Measurements from ENCODE around the gene ACTR2. TPM values are rescaled to one million over a fixed set of nuclear protein-coding genes. Genes with fewer than 3 reads are reported as not detected.
"Not testable (repeated sequence)": the region's sequence is repeated elsewhere in the genome, so short reads cannot be mapped to it uniquely, and the experiment has no call there.

Gene ACTR2
- 188 and 193 TPM in 2 replicates for total RNA-seq
- long read RNA-seq, transcript ACTR2-201 (9 exons, 3,861 nt), result major isoform, 227 of 284 reads
- long read RNA-seq, partial matches to known transcripts, result 47 of 284 reads
- long read RNA-seq, other reads (novel, unspliced or antisense), result 10 of 284 reads

DNA sequence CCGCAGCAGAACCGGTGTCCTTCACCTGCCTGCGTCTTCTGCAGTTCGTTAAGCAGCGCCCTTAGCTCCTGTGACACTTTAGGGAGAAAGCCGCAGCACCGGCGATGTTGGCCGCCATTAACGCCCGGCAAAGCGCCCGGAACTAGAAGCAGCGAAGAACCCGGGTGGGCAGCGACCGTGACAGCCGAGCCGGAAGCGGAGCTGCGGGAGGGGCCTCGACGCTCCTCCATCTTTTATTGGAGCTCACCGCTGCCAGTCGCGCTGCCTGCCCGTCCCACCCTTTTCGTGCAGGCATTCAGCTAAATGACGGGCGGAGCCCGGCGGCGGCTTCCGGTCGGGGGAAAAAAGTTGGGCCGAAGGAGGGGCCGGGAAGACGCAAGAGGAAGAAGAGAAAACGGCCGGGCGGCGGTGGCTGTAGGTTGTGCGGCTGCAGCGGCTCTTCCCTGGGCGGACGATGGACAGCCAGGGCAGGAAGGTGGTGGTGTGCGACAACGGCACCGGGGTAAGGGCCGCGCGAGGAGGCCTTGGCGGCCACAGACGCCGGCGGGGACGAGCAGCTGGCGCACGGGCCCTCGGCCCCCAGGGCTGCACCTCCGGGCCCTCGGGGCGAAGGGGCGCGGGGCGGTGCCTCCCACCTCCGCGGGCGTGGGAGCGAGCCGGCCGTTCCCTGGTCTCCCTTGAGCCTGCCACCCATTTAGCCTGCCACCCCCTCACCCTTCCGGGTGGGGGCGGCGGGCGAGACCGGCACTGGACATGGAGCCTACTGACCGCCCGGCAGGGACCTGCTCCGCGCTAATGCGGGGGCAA is at the start of gene ACTR2:
Gene ACTR2, plus strand, starts transcription at position 376 of the 807 bp plus-strand sequence. Its CDS starts 79 bp downstream, at position 455.
- Mint-ChIP-seq H3K9me3 (ENCODE audit: low read depth) (no peaks in the 10 kb centered on the region), H3K36me3 (ENCODE audit: insufficient read depth) (no peaks in the 10 kb centered on the region)

DNA sequence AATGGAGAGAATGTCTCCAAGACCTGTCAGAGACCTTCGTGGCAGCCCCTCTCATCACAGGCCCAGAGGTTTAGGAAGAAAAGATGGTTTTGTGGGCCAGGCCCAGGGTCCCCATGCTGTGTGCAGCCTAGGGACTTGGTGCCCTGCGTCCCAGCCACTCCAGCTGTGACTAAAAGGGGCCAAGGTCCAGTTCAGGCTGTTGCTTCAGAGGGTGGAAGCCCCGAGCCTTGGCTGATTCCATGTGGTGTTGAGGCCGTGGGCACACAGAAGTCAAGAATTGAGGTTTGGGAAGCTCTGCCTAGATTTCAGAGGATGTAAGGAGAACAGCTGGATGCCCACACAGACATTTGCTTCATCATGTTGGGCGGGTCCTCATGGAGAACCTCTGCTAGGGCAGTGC is 45.1 kb upstream of the ACTR2 start:
- H3K27me3 Mint-ChIP-seq, result no peaks in the 10 kb centered on the region
- H3K4me1 Mint-ChIP-seq (ENCODE audit: low read depth), result peaks cover 8% of the 10 kb centered on the region
- no peak overlapping the region for H3K27ac Mint-ChIP-seq
- no peaks in the 10 kb centered on the region for H3K36me3 Mint-ChIP-seq (ENCODE audit: insufficient read depth)
- TF ChIP-seq, protein P1, sequence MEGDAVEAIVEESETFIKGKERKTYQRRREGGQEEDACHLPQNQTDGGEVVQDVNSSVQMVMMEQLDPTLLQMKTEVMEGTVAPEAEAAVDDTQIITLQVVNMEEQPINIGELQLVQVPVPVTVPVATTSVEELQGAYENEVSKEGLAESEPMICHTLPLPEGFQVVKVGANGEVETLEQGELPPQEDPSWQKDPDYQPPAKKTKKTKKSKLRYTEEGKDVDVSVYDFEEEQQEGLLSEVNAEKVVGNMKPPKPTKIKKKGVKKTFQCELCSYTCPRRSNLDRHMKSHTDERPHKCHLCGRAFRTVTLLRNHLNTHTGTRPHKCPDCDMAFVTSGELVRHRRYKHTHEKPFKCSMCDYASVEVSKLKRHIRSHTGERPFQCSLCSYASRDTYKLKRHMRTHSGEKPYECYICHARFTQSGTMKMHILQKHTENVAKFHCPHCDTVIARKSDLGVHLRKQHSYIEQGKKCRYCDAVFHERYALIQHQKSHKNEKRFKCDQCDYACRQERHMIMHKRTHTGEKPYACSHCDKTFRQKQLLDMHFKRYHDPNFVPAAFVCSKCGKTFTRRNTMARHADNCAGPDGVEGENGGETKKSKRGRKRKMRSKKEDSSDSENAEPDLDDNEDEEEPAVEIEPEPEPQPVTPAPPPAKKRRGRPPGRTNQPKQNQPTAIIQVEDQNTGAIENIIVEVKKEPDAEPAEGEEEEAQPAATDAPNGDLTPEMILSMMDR (IDR thresholded peaks at IDR 0.05; ENCODE audit: unreplicated experiment), result no peak
- peaks cover 7% of the 10 kb centered on the region for H3K9me3 Mint-ChIP-seq (ENCODE audit: low read depth)
- H3K4me3 Mint-ChIP-seq (ENCODE audit: low read depth), result no peak overlapping the region
- DNase-seq (ENCODE audit: low spot score, unreplicated experiment), result no peak

More for the DNA sequence above, at the start of gene ACTR2:
- peak; percentile 89 for DNase-seq (ENCODE audit: low spot score, unreplicated experiment)
- peaks cover 14% of the 10 kb centered on the region for H3K4me1 Mint-ChIP-seq (ENCODE audit: low read depth)
- TF ChIP-seq, protein P1 (IDR thresholded peaks at IDR 0.05; ENCODE audit: unreplicated experiment), result no peak
- peak within 1 kb of the TSS; percentile 98 for H3K27ac Mint-ChIP-seq
- H3K4me3 Mint-ChIP-seq (ENCODE audit: low read depth), result peak within 1 kb of the TSS; percentile 92
- H3K27me3 Mint-ChIP-seq, result no peaks in the 10 kb centered on the region

DNA sequence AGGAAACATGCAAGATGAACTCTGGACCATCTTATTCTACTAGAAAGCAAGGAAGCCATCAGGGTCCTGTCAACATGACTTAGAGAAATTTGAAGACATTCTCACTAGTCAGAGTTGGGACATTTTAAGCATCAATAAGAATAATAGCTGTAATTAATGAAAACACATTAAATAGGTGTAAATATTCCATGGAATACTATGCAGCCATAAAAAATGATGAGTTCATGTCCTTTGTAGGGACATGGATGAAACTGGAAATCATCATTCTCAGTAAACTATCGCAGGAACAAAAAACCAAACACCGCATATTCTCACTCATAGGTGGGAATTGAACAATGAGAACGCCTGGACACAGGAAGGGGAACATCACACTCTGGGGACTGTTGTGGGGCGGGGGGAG is 44.2 kb upstream of the ACTR2 start:
- not testable (repeated sequence) for H3K4me1 Mint-ChIP-seq (ENCODE audit: low read depth); H3K27me3 Mint-ChIP-seq; H3K4me3 Mint-ChIP-seq (ENCODE audit: low read depth); DNase-seq (ENCODE audit: low spot score, unreplicated experiment); H3K36me3 Mint-ChIP-seq (ENCODE audit: insufficient read depth); H3K9me3 Mint-ChIP-seq (ENCODE audit: low read depth); H3K27ac Mint-ChIP-seq

DNA sequence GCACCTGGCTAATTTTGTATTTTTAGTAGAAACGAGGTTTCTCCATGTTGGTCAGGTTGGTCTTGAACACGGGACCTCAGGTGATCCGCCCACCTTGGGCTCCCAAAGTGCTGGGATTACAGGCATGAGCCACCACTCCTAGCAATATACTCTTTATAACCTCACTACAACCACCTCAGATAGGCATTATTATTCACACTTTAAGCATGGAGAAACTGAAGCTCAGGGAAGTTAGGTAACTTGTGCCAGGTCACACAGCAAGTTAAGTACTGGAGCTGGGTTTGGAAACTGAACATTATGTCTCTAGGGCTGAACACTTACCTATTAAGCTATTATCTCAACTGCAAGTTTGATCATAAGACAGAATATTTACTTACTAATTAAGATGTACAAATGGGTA is 42.6 kb upstream of the ACTR2 start:
- TF ChIP-seq, protein P1 (IDR thresholded peaks at IDR 0.05; ENCODE audit: unreplicated experiment), result no peak
- no peak for DNase-seq (ENCODE audit: low spot score, unreplicated experiment)
- H3K36me3 Mint-ChIP-seq (ENCODE audit: insufficient read depth), result no peaks in the 10 kb centered on the region

DNA sequence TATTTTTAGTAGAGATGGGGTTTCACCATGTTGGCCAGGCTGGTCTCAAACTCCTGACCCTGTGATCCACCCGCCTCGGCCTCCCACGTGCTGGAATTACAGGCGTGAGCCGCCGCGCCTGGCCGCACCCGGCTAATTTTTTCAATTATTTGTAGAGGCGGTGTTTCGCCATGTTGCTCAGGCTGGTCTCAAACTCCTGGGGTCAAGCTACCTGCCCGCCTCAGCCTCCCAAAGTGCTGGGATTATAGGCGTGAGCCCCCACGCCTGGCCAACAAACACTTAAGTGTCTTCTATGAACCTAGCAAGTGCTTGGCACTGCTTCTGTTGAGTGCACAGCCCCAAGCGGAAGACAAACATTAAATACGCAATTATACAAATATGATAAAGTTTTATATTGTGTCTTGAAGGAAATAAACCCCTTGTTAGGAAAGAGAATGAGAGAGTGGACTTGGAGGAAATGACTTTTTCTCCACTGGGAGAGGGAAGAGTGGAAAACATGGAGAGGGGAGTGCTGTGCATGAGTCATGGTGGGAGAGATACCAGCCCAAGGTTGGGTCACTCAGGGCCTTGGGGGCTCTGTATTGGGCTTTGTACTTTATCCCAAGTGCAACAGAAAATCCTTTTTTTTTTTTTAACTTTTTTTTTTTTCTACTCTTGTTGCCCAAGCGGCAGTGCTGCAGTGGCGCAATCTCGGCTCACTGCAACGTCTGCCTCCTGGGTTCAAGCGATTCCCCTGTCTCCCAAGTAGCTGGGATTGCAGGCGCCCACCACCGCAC is 41.4 kb upstream of the ACTR2 start:
- no peak overlapping the region for H3K27ac Mint-ChIP-seq
- H3K36me3 Mint-ChIP-seq (ENCODE audit: insufficient read depth), result no peaks in the 10 kb centered on the region
- peaks cover 6% of the 10 kb centered on the region for H3K4me1 Mint-ChIP-seq (ENCODE audit: low read depth)
- no peak for DNase-seq (ENCODE audit: low spot score, unreplicated experiment)
- no peaks in the 10 kb centered on the region for H3K27me3 Mint-ChIP-seq
- H3K4me3 Mint-ChIP-seq (ENCODE audit: low read depth), result no peak overlapping the region
- peaks cover 3% of the 10 kb centered on the region for H3K9me3 Mint-ChIP-seq (ENCODE audit: low read depth)
- TF ChIP-seq, protein P1 (IDR thresholded peaks at IDR 0.05; ENCODE audit: unreplicated experiment), result no peak

More for the DNA sequence above, 42.6 kb upstream of the ACTR2 start:
- H3K4me1 Mint-ChIP-seq (ENCODE audit: low read depth), result peaks cover 6% of the 10 kb centered on the region
- H3K27ac Mint-ChIP-seq, result no peak overlapping the region
- H3K9me3 Mint-ChIP-seq (ENCODE audit: low read depth), result peaks cover 7% of the 10 kb centered on the region
- no peaks in the 10 kb centered on the region for H3K27me3 Mint-ChIP-seq
- no peak overlapping the region for H3K4me3 Mint-ChIP-seq (ENCODE audit: low read depth)

Measured in progenitor cell of endocrine pancreas (in vitro differentiated cells).